ELR (cell line): ENCODE data around the gene UNC79.

ENCODE experiments used
- DNase-seq: peaks from one replicate; pipeline ENCODE4 v3.0.0-alpha.2; 2015; ENCODE audit warnings: low read depth

Gene UNC79

GRCh38 chr14:93663317-93663716, 232.6 kb downstream of the UNC79 start:
- no peak for DNase-seq

DNA sequence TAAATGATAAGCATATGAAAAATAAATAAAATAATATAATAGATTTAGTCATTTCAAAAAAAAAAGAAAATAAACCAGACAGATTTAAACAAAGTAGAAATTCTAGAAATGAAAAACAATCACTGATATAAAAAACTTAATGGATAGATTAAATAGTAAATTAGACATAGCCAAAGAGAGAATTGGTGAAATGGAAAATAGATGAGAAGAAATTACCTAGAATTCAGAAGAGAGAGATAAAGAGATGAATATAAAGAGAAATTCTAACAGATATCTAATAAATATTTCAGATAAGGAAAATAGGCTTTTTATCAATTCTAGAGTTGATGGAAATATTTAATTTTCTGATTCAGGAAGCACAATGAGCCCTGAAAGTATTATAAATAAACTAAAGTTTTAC, 234.4 kb downstream of the UNC79 start:
- DNase-seq = no peak

- no peak for DNase-seq
Measured at GRCh38 chr14:93669632-93670031, 238.9 kb downstream of the UNC79 start.

GRCh38 chr14:93674343-93674742, 243.6 kb downstream of the UNC79 start:
- DNase-seq = no peak

DNA sequence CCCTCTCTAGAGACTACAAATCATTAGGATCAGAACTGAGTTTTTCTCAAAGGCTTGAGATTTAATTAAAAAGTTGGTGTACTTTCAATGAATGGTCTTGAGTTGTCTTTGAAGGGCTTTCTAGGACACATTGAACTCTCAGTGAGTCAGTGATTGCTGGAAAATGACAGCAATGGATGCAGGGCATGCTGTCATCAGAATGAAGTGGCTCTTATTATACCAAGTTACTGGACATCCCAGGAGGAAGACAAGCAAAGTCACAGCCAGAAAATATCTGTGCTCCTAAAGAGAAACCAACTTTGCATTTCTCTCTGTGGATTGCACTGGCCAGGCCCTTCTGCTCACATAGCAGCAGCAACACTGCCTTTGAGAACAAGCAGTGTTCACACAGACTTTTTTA, 244.9 kb downstream of the UNC79 start:
- no peak for DNase-seq

DNA sequence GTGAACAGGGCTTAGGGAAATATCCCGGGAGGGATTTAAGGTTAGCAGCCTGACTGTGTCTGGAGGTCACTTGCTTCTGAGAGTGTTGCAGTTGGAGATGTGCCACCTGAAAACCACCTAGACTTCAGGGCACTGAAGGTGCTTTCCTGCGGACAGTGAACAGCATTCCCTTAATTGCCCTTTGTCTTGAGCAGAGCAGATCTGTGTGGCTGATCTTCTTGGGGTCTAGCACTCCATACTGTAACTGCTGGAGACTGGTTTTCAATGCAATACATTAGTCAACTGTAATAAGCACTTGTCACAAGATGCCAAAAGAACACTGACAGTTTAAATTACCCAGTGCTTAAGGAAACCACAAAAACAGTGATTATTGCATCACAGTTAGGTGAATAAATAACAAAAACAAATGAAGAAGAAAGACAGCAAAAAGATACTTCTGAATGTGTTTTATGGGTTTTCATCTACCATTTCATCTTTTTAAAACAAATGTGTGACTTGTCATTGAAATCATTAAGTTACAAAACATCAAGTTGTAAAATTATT, 245.7 kb downstream of the UNC79 start:
- DNase-seq = no peak

DNA sequence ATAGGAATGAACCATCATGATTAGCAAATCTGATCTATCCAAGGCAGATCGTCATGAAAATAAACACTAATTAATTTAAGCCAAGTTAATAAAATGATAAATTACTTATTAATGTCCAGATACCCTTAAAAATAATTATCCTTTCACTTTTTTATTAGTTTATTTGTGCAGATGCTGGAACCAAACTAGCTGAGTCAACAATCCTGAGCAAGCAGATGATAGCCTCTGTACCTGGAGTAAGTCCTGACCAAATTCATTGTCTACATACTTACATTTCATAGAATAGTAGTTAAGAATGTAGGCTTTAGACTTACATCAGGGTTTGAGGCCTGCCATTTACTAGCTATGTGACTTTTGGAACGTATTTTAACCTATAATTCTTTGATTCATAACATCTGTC, 251.7 kb downstream of the UNC79 start:
- no peak for DNase-seq

GRCh38 chr14:93683226-93683625, 252.5 kb downstream of the UNC79 start:
- DNase-seq = peak; percentile 16

GRCh38 chr14:93685121-93685895, 254.6 kb downstream of the UNC79 start:
- DNase-seq = no peak

DNA sequence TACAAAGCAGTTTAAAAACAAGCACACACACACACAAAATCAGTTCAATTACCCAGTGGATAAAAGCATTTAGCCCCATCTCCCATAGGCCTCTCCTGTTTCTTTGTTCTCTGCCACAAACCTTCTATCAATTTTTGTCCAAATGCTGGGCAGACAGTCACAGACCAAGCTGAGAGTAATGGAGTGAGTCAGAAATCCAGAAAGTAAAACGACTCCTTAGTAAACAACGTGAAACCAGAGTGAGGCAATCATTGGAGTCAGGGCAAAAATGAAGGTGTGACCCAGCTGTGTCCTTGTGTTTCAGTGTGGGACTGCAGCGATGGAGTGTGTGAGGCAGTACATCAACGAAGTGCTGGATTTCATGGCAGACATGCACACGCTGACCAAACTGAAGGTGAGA, 255.5 kb downstream of the UNC79 start:
- DNase-seq = no peak

DNA sequence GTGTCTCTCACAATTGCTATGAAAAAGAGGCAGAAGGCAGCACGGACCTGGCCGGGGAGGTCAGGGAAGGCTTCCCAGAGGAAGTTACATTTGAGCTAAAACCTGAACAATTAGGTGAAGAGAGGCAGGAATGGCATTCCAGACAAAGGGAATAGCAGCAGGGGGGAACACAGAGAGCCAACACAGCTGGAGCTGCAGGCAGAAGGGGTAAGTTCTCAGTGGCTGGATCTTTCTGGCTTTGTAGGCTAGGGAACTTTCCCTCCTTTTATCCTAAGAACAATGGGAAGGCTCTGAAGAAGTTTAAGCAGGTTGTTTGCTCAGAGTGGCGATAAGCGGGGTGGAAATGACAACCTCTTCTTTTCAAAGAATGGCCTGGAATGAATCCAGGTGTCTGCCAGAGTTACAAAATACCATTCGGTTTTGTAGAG, 257.5 kb downstream of the UNC79 start:
- DNase-seq = no peak

DNA sequence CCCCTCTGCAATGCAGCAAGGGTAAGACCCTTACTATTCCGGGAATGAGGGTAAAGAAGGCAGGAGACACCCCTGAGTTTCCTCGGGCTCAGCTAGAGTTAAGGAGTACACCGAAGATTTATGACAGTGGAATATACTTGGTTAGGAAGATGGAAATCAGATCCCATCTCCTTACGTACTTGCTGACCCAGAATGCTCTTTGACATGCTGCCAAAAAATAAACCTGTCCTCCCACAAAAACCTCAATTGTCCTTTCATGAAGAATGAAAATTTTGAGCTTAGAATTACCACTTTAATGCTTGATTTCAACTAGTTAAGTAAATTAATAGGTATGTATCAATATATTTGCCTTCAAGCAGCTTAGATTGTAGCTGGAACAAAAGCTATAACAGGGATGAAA, 258.1 kb downstream of the UNC79 start:
- no peak for DNase-seq

GRCh38 chr14:93690146-93690545, 259.4 kb downstream of the UNC79 start:
- no peak for DNase-seq

GRCh38 chr14:93691042-93691780, 260.5 kb downstream of the UNC79 start:
- no peak for DNase-seq

- no peak for DNase-seq
Measured at GRCh38 chr14:93693914-93694313, 263.2 kb downstream of the UNC79 start.

GRCh38 chr14:93700928-93701327, 270.2 kb downstream of the UNC79 start:
- DNase-seq = no peak

GRCh38 chr14:93701562-93701961, 270.8 kb downstream of the UNC79 start:
- no peak for DNase-seq

DNA sequence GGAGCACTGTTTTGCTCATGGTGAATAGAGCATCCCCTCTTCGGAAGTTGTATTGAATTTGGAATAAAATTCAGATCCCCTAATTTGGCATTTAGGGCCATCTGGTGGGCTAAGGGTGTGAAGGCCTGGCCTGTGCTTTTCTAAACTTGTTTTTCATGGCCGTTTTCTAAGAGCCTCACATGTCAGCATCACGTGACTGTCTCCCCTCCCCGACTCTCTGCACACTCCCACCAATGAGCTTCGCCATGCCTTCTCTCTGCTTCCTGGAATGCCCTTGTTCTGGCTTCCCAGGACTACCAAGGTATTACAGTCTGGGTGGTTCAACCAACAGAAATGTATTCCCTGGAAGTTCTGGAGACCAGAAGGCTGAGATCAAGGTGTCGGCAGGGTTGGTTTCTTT, 272.2 kb downstream of the UNC79 start:
- DNase-seq = no peak

DNA sequence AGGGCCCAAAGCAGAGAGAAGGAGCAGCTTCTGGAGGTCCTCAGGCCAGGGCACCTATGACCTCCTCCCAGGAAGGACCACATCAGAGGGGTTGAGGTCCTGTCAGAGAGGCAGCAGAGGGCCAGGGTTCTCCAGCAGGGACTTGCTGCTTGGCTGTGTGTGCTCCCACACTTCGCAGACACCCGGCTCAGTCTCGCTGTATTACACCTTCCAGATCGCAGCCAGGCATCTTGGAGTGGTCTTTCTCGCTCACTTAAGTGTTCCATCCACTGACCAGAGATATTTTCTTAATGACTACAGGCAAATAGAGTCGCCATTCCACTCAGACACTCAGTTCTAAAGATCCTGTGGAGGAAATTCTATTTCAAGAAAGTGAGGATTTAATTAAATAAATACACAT, 273.2 kb downstream of the UNC79 start:
- no peak for DNase-seq

DNA sequence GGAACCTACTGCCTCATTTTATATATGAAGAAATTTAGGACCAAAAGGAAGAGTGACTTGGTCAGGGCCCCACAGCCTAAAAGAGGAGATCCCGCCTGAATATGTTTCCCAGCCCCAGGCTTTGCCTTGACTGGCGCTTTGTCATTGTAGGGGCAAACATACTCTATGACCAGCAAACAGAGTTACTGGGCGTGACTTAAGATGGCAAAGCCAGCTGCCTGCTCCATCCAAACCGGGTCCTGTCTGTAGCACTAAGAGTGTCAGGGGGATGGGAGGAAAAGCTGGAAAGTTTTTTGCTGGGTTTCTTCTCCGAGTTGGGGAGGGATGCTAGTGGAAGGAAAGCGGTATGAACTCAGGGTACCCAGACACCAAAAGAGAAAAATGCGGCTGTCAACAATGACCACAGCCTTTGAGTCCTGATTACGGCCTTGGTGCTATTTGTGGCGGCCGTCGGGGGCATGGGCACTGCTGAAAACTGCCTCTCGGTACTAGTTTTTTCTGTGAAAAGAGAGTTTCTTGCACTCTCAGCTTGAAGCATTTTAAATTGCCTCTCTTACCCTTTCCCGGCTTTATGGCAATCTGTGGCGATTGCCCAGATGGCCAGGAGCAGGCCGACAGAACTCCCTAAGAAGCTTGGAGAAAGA, 274.9 kb downstream of the UNC79 start:
- no peak for DNase-seq

DNA sequence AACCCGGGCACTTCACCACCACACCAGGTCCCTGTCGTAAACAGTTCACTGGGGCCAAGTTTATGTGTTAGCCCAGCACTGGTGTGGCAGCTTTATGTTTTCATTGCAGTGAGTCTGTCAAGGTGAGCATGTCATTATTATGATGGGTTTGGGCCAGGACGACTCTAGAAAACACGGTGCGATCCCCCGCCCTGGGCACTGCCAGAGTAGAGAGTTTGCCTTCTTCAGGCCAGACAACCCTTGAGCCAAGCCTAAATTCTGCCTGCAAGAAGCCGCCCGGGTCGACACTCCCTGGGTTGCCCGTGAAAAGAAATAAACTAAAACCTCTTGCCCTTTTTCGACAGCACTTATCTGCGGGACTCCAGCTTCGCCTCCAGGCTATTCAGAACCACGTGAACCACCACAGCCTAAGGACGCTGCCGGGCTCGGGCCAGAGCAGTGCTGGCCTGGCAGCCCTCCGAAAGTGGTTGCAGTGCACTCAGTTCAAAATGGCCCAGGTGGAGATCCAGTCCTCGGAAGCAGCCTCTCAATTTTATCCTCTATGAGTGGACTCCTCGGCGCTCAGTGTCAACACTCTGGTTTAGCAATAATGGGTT, 275.7 kb downstream of the UNC79 start:
- no peak for DNase-seq

DNA sequence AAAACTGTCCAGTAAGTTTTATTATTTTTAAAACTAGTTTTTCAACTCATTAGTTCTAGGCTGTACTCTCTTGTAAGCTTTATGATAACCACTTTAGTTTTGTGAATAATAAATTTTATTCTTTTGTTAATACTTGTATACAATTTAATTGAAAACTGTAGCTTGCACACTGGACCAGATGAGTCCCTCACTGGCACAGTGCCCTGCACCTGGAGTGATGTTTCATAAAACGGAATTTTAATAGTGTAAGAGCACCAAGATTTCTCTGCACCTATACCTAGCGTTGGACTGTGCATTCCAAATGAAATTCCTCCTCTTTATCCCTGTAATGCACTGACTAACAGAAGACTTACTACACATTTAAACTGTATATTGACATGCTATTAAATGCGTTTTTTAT, 276.7 kb downstream of the UNC79 start:
- DNase-seq = no peak
